ENCODE results near the gene KLHL35. TPM values are rescaled to one million over a fixed set of nuclear protein-coding genes. Genes with fewer than 3 reads are reported as not detected.

KLHL35 gene
- total and polyA plus RNA-seq, 12 donors, result 0.25 to 3.5 (median 0.93) TPM

DNA sequence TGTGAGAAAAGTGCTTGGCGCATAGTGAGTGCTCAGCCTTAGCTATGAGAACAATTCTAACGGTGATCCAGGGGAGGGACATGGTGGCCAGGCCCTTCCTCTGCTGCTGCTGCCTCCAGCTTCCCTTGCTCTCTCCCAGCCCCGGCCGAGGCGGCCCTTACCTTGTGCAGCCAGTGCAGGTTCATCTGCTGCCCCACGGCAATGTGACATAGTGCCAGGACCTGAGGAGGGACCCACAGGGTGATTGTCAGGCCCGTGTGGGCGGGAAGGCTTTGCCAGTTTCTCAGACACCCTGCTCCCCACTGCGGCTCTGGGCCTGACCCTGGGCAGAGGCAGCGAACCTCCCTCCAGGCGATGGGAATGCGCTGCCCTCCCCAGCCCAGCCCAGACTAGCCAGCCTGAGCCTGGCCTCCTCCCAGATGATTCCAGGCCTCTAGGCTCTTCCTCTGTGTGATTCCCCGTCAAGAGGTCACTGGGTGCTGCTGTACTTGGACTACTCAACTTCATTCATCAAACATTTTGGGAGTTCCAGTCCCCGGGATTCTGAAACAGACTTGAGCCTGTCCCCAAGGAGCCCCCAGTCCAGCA is 23.7 kb upstream of the KLHL35 start:
- H3K36me3 ChIP-seq (replicated peaks in 1 of 2), result no peaks in the 10 kb centered on the region
- no peaks in the 10 kb centered on the region for H3K9me3 ChIP-seq (replicated peaks in 1 of 3)
- H3K4me3 ChIP-seq, result no peak overlapping the region
- DNase-seq, result no peak
- H3K27ac ChIP-seq, result no peak overlapping the region
- H3K27me3 ChIP-seq, result no peaks in the 10 kb centered on the region
- 69 to 86% (median 79%) methylated on average over 8 to 14 of the region's 14 CpGs for WGBS, 4 donors
- H3K4me1 ChIP-seq (replicated peaks in 1 of 2), result peaks cover 0 to 14% of the 10 kb centered on the region in 2 donors
- TF ChIP-seq POLR2A (IDR thresholded peaks at IDR 0.05), result no peak
- TF ChIP-seq, protein P1, sequence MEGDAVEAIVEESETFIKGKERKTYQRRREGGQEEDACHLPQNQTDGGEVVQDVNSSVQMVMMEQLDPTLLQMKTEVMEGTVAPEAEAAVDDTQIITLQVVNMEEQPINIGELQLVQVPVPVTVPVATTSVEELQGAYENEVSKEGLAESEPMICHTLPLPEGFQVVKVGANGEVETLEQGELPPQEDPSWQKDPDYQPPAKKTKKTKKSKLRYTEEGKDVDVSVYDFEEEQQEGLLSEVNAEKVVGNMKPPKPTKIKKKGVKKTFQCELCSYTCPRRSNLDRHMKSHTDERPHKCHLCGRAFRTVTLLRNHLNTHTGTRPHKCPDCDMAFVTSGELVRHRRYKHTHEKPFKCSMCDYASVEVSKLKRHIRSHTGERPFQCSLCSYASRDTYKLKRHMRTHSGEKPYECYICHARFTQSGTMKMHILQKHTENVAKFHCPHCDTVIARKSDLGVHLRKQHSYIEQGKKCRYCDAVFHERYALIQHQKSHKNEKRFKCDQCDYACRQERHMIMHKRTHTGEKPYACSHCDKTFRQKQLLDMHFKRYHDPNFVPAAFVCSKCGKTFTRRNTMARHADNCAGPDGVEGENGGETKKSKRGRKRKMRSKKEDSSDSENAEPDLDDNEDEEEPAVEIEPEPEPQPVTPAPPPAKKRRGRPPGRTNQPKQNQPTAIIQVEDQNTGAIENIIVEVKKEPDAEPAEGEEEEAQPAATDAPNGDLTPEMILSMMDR (IDR thresholded peaks at IDR 0.05), result no peak
- intact Hi-C loops (cut with DNase I), result no loop called here

DNA sequence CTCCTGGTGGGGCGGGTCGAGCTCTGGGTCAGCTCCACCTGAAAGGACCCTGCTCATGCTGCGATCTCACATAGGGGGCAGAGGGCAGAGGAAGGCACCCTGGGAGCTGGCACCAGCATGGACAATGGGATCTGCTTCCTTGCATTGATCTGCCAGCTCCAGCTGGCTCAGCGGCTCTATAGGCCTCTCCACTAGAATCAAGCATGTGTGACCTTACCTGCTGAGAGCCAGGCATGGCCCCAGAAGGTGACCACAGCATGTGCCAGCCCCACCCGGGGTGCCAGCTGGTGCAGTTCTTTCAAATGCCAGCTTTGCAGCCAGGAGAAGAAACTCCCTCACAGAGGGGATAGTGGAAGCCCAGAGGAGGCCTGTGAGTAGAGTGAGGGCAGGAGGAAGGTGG is 22.0 kb upstream of the KLHL35 start:
- Histone ChIP-seq H3K36me3 (replicated peaks in 1 of 2) (no peaks in the 10 kb centered on the region), H3K9me3 (replicated peaks in 1 of 3) (no peaks in the 10 kb centered on the region), H3K4me3 (no peak overlapping the region), H3K27me3 (no peaks in the 10 kb centered on the region), H3K27ac (peak overlapping the region in 2 of 5 donors; percentile 17 to 26), H3K4me1 (replicated peaks in 1 of 2) (peaks cover 0 to 14% of the 10 kb centered on the region in 2 donors)
- 81 to 90% (median 84%) methylated on average over 3 to 5 of the region's 5 CpGs for WGBS, 4 donors
- no peak for DNase-seq
- TF ChIP-seq POLR2A (IDR thresholded peaks at IDR 0.05), result no peak
- TF ChIP-seq, protein P1 (IDR thresholded peaks at IDR 0.05), result no peak
- intact Hi-C loops (cut with DNase I), result no loop called here

DNA sequence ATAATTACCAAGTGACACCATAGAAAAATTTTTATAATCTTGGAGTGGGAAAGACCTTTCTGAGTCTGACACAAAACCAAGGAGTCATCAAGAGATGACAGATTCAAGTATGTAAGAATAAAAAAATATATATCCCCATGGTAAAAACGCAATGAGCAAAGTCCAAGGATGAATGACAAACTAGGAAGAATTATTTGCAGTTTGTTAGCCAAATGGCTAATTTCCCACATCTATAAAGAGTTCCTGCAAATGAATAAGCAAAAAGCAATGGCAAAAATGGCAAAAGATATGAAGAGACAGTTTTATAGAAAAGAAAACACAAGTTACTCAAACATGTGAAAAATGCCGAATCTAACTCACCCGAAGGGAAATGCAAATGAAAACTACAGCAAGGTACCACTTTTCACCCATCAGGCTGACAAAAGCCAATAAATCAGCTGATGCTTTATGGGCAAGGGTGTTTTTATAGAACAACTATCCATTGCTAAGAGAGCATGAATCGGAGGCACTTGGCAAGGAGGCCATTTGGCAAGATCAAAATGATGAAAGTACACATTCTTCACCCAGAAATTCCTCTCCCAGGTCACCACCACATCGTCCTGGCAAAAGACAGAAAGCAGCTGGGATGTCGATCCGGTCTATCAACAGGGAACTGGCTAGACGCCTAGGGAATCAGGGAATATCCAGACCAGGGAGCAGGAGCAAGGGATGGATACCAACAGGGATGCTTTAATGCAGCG is 21.1 kb upstream of the KLHL35 start:
- Histone ChIP-seq H3K4me1 (replicated peaks in 1 of 2) (peaks cover 0 to 14% of the 10 kb centered on the region in 2 donors), H3K9me3 (replicated peaks in 1 of 3) (no peaks in the 10 kb centered on the region), H3K27ac (no peak overlapping the region), H3K4me3 (no peak overlapping the region), H3K27me3 (no peaks in the 10 kb centered on the region), H3K36me3 (replicated peaks in 1 of 2) (no peaks in the 10 kb centered on the region)
- peak in 1 of 7 donors; percentile 43 for DNase-seq
- TF ChIP-seq POLR2A (IDR thresholded peaks at IDR 0.05), result no peak
- TF ChIP-seq, protein P1 (IDR thresholded peaks at IDR 0.05), result no peak
- 56 to 71% (median 66%) methylated on average over 9 of the region's 9 CpGs for WGBS, 4 donors
- intact Hi-C loops (cut with DNase I), result no loop called here

DNA sequence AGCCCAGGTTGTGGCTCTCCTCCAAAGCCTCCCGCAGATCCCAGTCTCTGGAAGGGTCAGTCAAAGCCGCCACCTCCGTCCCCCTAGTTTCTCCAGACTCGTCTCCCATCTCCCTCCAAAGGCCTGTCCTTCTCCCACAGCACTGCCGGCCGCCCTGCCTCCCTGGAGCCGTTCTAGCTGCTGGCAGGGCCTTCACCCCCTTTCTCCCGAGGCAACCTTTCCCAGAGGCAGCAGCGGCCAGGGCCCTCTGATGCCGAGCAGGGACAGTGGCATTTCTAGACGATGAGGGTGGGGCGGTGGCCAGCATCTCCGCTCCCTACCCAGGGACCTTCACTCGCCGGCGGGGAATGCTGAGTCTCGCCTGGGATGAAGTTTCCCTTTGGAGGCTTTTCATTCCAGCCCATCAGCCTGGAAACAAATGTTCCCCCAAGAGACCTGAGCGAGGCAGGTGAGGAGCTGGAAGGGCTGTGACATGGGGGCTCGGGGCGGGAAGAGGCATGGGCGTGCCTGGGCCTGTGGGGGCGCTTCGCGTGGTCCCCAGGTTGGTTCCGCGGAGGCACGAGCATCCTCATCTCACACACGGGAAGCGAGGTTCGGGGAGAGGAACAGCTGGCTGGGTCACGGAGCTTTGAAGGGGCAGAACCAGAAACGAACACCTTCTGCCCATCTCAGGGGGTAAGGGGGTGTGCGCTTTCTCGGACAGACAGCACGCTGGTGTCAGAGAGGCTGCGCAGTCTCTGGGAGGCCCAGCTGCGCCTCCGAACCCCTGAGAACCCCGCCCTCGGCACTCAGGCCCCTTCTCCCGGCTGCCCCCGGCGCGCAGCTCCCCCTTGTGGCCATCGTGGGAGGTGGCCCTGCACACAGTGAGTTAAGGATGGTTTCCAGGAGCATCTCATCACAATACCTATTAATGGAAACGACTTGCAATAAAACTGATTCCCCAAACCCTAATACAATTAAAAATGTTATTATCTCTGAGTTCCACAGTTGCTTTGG is 18.1 kb upstream of the KLHL35 start:
- no peak overlapping the region for H3K4me3 ChIP-seq
- TF ChIP-seq, protein P1 (IDR thresholded peaks at IDR 0.05), result peak in 4 of 6 experiments; percentile 11 to 39 (median 20)
- TF ChIP-seq POLR2A (IDR thresholded peaks at IDR 0.05), result no peak
- intact Hi-C loops (cut with DNase I), result no loop called here

More for the DNA sequence above, 18.1 kb upstream of the KLHL35 start:
- DNase-seq, result no peak
- Histone ChIP-seq H3K27me3 (no peaks in the 10 kb centered on the region), H3K27ac (no peak overlapping the region), H3K36me3 (replicated peaks in 1 of 2) (no peaks in the 10 kb centered on the region), H3K4me1 (replicated peaks in 1 of 2) (peaks cover 0 to 14% of the 10 kb centered on the region in 2 donors), H3K9me3 (replicated peaks in 1 of 3) (no peaks in the 10 kb centered on the region)
- 61 to 85% (median 65%) methylated on average over 33 to 46 of the region's 46 CpGs for WGBS, 4 donors
